ENCODE measurements around the gene VWA3B.
"Not testable (repeated sequence)": the region's sequence is repeated elsewhere in the genome, so short reads cannot be mapped to it uniquely, and the experiment has no call there.

The VWA3B gene

GRCh38 chr2:98099939-98100743 is 13.2 kb downstream of the VWA3B start:
- DNase-seq (ENCODE audit: low read depth) = no peak
- no peak overlapping the region for H3K4me3 ChIP-seq (ENCODE audit: low read depth, low read length)
- no peak for TF ChIP-seq CTCF (conservative IDR thresholded peaks at IDR 0.05; ENCODE audit: low read depth, low read length)

GRCh38 chr2:98102315-98102714 is 15.3 kb downstream of the VWA3B start:
- not testable (repeated sequence) for DNase-seq (ENCODE audit: low read depth)

GRCh38 chr2:98102878-98103277 is 15.9 kb downstream of the VWA3B start:
- no peak for DNase-seq (ENCODE audit: low read depth)
- H3K4me3 ChIP-seq (ENCODE audit: low read depth, low read length) = no peak overlapping the region
- no peak for TF ChIP-seq CTCF (conservative IDR thresholded peaks at IDR 0.05; ENCODE audit: low read depth, low read length)

More at GRCh38 chr2:98102315-98102714, 15.3 kb downstream of the VWA3B start:
- not testable (repeated sequence) for H3K4me3 ChIP-seq (ENCODE audit: low read depth, low read length)

GRCh38 chr2:98108110-98108509 is 21.1 kb downstream of the VWA3B start:
- no peak for TF ChIP-seq CTCF (conservative IDR thresholded peaks at IDR 0.05; ENCODE audit: low read depth, low read length)
- DNase-seq (ENCODE audit: low read depth) = no peak
- no peak overlapping the region for H3K4me3 ChIP-seq (ENCODE audit: low read depth, low read length)

- no peak overlapping the region for H3K4me3 ChIP-seq (ENCODE audit: low read depth, low read length)
- DNase-seq (ENCODE audit: low read depth) = no peak
- TF ChIP-seq CTCF (conservative IDR thresholded peaks at IDR 0.05; ENCODE audit: low read depth, low read length) = no peak
Measured at GRCh38 chr2:98110741-98111140, 23.8 kb downstream of the VWA3B start.

- no peak for DNase-seq (ENCODE audit: low read depth)
- TF ChIP-seq CTCF (conservative IDR thresholded peaks at IDR 0.05; ENCODE audit: low read depth, low read length) = no peak
- no peak overlapping the region for H3K4me3 ChIP-seq (ENCODE audit: low read depth, low read length)
Measured at GRCh38 chr2:98114643-98115330, 27.8 kb downstream of the VWA3B start.

- H3K4me3 ChIP-seq (ENCODE audit: low read depth, low read length) = no peak overlapping the region
- DNase-seq (ENCODE audit: low read depth) = peak; percentile 59
- no peak for TF ChIP-seq CTCF (conservative IDR thresholded peaks at IDR 0.05; ENCODE audit: low read depth, low read length)
Measured at GRCh38 chr2:98118161-98118560, 31.2 kb downstream of the VWA3B start.

Data from choroid plexus epithelial cell (primary cell).